ENCODE data around the gene KIAA1549.
A peak's percentile ranks its signal among the peaks of the same experiment; 100 is the strongest.

KIAA1549 gene

DNA sequence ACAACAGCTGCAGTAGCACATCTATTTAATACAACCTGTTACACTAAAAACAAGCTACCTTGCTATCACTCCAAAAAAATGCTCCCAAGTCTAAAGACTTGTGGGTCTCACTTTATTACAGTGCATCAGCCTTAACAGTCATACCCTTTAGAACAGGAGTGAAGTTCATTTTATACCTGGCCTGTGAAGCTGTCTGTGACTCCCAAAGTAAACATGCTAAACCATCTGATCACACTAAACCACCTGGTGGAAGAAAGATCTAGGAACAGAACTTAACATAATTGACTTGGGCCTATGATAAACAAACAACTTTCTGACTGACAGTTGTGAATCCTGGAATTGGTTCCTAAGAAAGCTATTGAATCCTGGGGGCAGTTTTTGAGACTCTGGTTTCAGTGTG, 102.3 kb downstream of the KIAA1549 start:
- DNase-seq, result no peak

DNA sequence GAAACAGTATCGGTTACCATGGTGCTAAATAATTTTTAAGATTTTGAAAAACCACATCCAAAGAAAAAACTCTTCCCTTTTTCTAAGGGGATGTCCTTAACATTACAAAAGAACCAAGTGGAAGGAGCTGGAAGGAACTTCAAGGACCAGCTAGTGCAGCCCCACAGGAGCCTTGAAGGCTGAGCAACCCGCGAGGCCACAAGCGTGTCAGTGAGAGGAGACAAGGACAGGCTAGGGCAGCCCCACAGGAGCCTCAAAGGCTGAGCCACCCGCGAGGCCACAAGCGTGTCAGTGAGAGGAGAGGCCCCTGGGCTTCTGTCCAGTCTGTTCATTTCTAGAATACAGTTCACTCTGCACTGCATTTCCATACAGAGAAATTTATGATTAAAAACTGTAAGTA, 103.1 kb downstream of the KIAA1549 start:
- DNase-seq, result no peak

DNA sequence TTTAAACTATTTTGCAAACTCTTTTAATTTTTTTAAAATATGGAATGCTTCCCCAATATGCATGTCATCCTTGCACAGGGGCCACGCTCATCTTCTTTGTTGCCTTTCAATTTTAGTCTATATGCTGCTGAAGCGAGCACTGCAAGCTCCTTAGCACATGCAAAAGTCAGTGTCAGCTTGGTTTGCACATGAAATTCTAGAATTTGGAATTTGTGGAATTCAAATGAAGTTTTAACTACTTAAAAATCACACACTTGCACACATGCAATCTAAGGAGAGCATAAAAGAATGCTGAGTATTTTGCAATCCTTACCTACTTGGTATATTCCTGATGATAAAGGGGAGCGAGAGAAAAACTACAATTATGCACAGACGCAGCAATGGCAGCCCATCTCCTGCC, 104.9 kb downstream of the KIAA1549 start:
- DNase-seq, result no peak

DNA sequence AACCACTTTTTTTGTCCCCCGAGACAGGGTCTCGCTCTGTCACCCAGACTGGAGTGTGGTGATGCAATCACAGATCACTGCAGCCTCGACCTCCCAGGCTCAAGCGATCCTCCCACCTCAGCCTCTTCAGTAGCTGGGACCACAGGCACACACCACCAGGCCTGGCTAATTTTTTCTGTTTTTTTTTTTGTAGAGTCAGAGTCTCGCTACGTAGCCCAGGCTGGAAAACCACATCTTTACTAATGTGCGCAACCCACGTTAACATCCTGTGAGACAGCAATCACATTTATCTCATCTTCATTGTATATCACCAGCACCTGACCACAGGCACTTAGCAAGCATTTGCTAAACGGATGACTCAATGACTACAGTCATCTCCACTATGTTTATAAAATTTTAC, 105.4 kb downstream of the KIAA1549 start:
- peak; percentile 63 for DNase-seq

DNA sequence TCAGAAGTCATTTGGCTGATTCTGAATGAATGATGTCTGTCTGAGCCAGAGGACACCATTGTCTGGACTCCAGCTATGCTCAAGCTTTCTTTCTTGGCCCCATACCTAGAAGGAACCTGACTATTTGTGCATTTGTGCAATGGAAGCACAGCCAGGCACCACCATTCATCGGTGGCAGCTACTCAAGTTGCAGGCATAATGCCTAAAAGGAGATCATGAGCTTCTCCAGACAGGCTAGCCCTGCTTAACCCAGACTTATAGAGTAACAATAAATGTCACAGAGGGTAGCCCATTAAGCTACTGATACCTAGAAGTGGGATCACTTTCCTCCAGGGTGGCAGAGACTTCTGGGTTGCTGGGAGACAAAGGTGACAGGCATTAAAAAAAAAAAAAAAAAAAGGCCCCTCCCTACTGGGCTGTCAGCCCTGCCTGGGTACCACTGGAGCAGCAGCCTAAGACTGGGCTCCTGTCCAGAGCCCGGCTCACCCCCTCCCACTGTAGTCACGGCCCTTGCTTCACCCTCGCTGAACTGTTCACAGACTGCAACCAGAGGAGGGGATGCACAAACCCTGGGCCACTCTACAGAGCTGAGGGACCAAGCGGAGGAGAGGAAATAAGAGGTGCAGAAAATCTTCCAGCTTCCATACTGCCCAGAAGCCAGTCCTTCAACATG, 107.8 kb downstream of the KIAA1549 start:
- no peak for DNase-seq

DNA sequence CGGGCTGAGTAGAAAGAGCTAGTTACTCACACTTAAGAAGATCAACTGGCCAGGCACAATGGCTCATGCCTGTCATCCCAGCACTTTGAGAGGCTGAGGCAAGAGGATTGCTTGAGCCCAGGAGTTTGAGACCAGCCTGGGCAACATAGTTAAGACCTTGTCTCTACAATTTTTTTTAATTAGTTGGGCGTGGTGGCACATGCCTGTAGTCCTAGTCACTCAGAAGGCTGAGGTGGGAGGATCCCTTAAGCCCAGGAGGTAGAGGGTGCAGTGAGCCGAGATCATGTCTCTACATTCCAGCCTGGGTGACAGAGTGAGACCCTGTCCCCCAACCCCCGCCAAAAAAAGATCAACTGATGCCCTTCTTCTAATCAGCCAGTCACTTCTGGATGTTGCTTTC, 108.6 kb downstream of the KIAA1549 start:
- no peak for DNase-seq

DNA sequence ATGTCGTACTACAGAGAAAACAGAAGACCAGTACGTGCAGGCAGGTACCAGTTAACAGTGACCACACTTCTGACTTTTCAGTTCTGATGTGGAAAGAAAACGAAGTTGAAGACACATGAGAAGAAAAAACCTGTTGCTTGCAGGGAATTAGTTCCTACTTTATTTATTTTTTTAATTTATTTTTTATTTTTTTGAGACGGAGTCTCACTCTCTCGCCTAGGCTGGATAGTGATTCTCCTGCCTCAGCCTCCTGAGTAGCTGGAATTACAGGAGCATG, 109.4 kb downstream of the KIAA1549 start:
- no peak for DNase-seq

DNA sequence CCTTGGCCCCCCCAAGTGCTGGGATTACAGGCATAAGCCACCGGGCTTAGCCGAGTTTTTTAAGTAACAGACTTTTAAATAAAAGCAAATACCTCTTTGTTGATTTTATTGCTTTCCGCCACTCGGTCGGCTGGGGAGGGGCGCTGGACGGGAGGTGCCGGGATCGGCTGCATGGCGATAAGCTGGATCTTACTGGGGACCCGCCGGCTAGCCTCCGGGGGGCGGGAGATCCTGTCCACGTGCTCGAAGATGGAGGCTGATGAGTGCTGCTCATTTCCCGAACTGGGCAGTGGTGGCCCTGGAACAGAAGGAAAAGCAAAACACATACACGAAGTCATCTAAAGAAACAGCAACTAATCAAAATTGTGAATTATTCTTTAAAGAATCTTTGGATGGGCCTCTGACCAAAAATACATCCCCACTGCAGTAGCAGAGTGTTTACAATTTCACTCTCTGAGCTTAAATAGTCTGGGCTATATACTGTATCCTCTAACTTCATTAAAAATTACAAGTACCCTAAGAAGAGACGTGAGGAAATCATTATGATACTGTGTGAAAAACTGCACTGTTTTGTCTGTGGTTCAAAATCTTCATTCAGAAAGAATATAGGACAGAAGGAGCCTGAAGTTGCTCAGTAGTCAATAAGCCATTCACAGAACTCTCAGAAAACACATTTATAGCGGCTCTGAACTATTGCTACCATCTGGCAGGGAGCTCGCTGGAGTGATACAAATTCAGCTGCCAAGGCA, 110.0 kb downstream of the KIAA1549 start:
- no peak for DNase-seq

DNA sequence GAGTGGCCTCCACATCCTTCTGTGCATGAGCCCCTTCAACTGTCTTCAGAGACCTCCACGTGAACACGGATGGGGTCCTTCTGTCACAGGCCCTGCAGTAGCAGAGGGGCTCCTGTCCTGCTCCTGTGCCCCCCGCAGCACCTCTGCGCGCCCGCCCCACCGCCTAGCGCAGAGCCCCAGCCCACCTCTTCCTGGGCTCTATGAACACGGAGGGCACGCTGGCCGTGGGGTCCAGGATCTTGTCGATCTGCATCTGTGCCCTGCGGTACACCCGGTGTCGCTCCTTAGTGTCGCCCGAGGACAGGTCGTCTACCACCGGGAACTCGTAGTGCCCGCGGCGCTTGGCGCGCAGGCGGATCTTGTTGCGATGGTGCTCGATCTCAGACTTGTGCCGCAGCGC, 111.8 kb downstream of the KIAA1549 start:
- DNase-seq, result no peak

DNA sequence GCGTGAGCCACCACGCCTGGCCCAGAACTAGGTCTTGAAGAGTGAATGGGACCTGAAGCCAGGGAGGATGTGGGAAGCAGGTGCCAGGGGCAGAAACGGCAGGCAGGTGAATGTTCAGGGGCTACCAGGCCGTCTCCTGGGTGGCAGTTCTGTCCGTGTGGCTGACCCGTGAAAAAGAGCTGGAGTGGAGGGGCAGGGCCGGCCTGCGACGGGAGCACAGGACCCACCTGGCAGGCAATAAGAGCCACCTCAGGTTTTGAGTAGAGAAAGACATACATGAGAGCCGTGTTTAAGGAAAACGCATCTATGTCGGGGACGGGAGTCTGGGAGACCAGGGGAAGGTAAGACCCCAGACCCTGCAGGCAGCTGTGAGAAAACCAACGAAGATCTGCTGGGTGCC, 112.5 kb downstream of the KIAA1549 start:
- no peak for DNase-seq

DNA sequence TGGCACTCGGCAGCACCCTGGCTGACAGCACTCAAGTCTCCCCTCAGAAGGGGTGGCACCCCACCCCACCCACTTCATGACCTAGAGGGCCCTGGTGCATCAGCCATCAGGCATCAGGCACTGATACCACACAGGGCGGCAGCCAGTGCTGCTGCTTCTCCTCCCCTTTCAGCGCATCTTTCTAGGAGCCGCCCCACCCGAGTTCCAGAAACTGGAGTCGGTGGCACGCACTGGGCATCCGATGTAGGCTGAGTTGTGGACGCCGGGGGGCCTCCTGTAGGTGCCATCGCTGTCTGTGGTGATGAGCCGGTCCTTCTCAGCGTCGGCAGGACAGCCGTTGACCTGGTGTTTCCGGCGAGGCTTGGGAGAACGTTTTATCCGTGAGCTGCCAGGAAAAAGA, 113.4 kb downstream of the KIAA1549 start:
- DNase-seq, result no peak

DNA sequence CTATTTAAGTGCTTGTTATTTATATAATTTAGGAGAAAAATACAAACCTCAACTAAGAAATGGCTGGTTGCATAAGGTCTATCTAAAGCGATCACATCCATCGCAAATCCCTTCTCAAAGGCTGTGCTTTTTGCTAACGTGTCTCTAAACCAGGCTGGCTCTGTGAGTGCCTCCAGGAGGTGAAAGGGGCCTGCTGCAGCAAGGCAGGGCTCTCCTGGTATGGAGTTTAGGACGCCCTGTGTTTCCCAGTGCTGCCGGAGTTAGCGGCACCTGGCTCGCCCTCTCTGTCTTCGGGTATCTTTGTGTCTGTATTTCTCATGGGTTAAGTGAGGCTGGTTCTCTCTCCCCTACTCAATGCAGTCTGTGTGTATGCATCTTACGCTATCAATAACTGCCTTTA, 114.8 kb downstream of the KIAA1549 start:
- DNase-seq, result no peak

DNA sequence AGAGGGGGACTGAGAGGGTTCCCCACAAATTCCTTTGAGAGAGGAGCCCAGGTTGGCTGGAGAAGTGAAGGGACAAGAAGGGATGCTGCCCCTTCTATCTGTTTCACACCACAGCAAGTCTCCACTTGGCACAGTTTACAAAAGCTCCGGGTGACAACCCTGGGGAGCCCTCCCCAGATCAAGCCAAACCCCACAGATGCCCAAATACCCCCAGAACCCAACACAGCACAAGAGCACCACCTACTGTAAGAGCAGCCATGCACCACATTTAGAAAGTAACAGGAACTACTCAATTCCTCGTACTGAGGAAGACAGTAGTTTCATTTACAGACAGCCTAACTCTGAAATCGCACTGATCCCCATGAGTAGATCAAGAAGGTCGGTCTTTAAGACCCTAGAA, 115.3 kb downstream of the KIAA1549 start:
- no peak for DNase-seq

DNA sequence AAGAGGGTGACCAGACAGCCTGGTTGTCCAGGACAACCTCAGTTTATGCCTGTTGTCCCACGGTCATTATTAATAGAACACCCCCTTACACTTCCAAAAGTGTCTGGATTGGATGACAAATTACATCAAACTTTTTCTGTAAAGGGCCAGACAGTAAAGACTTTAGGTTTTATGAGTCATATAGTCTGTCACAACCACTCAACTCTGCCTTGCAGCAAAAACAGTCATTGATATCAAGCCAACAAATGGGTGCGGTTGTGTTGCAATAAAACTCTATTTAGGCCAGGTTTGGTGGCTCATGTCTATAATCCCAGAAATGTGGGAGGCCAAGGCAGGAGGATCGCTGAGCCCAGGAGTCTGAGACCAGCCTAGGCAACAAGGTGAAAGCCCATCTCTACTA, 116.5 kb downstream of the KIAA1549 start:
- DNase-seq, result no peak

DNA sequence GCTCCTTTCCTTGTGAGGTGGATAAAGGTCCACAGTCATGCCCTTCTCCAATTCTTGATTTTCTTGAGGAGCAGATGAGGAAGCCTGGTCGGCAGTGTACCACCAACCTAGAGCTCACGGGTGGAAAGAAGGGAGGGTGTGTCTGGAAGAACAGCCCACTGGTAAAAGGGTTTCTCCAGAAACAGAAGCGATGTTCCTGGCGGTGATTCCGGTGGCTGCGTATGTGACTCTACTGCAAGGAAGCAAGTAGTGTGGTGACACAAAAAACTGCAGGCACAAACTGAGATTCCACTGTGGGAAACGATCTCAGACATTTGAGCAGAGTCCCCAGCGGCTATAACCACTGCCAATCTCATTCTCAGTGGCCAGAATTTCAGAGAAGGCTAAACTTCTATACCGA, 117.3 kb downstream of the KIAA1549 start:
- DNase-seq, result no peak

DNA sequence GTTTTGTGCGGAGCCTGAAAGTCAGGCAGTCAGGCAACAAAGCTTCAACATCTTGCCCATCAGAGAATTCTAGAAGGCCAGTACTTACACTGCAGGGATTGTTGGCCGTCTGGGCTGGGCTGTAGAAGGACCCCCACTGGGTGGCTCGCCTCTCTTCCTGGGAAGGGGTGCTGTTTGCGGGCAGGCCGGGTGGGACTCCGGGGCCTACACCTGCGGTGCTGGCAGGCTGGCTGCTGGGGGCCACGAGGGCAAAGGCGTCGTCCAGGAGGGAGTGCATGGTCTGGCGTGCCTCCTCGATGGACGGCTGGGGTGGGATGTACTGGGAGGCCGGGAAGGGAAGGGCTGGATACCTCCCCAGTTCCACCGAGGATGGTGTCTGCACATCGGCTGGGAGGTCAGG, 120.1 kb downstream of the KIAA1549 start:
- DNase-seq, result no peak

DNA sequence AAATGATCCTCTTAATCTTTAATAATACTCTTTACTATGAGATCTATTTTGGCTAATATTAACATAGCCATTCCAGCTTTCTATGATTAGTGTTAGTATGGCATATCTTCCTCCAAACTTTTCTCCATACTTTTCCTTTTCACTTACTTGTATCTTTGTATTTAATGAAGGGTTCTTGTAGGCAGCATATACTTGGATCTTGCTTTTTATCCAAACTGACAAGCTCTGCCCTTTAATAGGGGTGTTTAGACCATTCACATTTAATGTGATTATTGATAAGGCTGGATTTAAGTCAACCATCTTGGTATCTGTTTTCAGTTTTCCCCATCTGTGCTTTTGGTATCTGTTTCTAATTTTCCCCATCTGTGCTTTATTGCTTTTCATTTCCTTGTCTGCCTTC, 123.5 kb downstream of the KIAA1549 start:
- no peak for DNase-seq

DNA sequence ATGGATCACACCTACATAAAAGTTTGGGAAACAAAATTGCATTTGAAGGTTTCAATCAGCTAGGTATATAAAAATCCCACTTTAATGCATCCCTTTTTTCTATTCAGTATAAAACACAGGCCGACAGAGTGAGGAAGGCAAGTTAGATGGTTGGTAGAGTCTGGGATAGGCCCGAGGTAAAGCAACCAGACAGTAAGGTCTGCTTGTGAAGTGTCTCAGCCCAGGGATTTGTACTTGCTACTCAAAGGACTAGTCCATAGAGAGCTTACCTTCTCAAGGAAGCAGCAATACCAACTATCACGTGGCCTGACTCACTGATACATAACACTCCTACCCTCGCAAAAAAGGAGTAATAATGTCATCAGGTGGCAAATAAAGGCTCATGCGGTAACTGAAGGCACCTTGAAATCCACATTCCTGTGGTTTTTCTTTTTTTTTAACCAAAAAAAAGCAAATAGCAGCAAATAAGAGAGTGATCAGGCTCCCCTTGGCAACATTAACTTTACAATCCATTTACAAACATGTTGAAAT, 127.0 kb downstream of the KIAA1549 start:
- DNase-seq, result no peak

DNA sequence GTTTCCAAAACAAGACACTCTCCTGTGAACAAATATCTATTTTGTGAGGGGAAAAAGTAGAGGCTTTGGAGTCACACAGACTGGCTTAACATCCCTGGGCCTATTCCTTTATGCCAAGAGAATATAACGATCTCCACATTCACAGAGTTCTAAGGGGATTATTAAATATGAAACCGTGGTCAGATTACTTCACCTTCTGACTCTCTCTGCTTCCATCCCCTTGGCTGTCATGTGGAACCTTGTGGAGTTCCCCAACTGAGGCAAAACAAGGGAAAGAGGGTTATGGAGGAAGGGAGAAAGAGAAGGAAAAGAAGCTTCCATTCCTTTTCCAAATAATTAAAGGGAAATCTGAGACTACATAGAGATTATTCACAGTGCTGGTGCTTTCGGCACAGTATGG, 127.7 kb downstream of the KIAA1549 start:
- no peak for DNase-seq

DNA sequence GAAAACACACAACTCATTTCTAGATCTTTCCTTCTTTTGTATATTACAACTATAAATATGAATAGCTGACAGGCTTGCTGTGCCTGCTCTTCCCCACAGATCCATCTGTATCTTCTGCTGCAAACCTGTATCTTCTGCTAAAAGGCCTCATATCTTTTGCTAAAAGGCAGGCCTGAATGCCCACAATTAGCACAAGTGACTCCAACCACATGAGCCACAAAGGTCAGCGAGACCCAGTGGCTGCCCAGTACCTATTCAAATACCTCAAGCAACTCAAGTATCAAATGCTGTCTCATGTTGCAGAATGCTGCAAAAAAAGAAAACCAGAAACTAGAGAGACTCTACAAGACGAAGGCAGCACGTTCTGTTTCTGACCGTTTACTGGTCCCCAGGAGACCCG, 128.7 kb downstream of the KIAA1549 start:
- DNase-seq, result no peak

DNA sequence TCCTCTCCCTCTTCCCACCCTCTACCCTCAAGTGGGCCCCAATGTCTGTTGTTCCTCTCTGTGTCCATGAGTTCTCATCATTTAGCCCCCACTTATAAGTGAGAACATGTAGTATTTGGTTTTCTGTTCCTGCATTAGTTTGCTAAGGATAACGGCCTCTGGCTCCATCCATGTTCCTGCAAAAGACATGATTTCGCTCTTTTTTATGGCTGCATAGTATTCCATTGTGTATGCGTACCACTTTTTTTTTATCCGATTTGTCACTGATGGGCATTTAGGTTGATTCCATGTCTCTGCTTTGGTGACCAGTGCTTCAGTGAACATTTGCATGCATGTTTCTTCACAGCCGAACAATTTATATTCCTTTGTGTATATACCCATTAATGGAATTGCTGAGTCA, 131.5 kb downstream of the KIAA1549 start:
- DNase-seq, result no peak

DNA sequence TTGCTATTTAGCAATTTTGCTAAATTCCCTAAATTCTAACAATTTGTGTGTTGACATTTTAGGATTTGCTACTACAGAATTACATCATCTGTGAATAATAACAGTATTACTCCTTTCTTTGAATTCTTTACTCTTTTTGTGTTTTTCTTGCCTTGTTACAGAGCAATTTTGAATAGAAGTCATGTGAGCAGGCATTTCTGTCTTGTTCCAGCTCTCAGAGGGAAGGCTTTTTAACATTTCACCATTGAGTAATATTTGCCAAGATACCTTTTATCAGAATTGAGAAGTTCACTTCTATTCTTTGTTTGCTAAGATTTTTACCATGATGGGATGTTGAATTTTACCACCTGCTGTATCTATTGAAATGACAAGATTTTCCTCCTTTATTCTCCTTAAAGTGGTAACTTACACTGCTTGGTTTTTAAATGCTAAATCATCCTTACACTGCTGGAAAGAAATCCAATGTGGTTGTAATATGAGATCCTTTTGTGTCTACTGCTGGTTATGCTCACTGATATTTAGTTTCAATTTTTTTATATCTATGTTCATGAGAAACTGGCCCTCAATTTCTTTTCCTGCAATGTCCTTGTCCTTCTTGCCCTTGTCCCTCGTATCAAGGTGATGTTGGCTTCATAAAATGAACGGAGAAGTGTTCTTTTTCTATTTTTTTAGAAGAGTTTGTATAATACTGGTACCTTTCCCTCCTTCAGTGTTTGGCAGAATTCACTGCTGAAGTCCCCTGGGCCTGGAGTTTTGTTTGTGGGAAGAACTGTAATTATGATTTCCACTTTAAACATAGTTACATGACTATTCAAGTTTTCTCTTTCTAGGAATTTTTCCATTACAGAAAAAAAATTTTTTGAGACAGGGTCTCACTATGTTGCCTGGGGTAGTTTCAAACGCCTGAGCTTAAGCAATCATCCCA, 132.9 kb downstream of the KIAA1549 start:
- DNase-seq, result no peak

DNA sequence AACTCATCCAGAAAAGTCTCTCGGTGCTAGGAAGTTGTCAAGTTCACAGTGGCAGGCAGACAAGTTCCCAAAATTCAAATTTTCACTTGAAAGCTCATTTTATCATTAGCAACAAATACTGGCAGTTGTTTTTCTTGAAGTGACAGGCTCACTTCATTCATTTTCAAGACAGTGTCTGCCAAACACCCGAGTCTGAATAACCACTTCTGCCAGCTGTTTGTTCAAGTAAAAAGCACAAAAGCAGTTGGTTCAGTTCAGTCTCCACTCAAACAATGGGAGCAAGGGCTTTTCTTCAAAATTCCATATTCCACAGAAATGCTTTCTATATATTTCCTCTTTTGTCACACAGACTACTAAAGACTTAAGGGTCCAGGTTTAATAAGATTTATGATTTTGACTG, 135.5 kb downstream of the KIAA1549 start:
- no peak for DNase-seq
